HUES48 (cell line): ENCODE data around the gene SNX7.

ENCODE experiments used
- H3K27ac ChIP-seq: one replicate; pipeline ENCODE4 v1.7.0; 2013; ENCODE audit warnings: low read depth, low read length, inconsistent platforms
- H3K27me3 ChIP-seq: 2 replicates; pipeline ENCODE4 v1.6.1; 2013; ENCODE audit warnings: mild to moderate bottlenecking, low read length; ENCODE audit not compliant: control insufficient read depth, insufficient read depth
- H3K36me3 ChIP-seq: 2 replicates; pipeline ENCODE4 v1.6.1; 2013; ENCODE audit warnings: low read length; ENCODE audit not compliant: control insufficient read depth, insufficient read depth
- H3K4me1 ChIP-seq: 2 replicates; pipeline ENCODE4 v1.6.1; 2013; ENCODE audit warnings: mild to moderate bottlenecking, low read length; ENCODE audit not compliant: control insufficient read depth, insufficient read depth
- H3K4me3 ChIP-seq: 2 replicates; pipeline ENCODE4 v1.5.1; 2013; ENCODE audit warnings: mild to moderate bottlenecking, low read depth, low read length
- H3K9ac ChIP-seq: 2 replicates; pipeline ENCODE4 v1.6.1; 2013; ENCODE audit warnings: mild to moderate bottlenecking, low read depth, low read length, moderate library complexity
- H3K9me3 ChIP-seq: 2 replicates; pipeline ENCODE4 v1.6.1; 2013; ENCODE audit warnings: low read length; ENCODE audit not compliant: control insufficient read depth, insufficient read depth

Gene SNX7

GRCh38 chr1:98766255-98766654 is 104.7 kb downstream of the SNX7 start:
- H3K27me3 ChIP-seq: no peaks in the 10 kb centered on the region
- H3K9me3 ChIP-seq: no peaks in the 10 kb centered on the region
- H3K27ac ChIP-seq: no peak overlapping the region
- no peaks in the 10 kb centered on the region for H3K36me3 ChIP-seq
- H3K4me3 ChIP-seq: no peak overlapping the region
- H3K4me1 ChIP-seq: no peaks in the 10 kb centered on the region
- no peak overlapping the region for H3K9ac ChIP-seq

- no peaks in the 10 kb centered on the region for H3K27me3 ChIP-seq
- H3K9ac ChIP-seq: no peak overlapping the region
- H3K36me3 ChIP-seq: no peaks in the 10 kb centered on the region
- H3K4me1 ChIP-seq: no peaks in the 10 kb centered on the region
- H3K9me3 ChIP-seq: no peaks in the 10 kb centered on the region
- H3K4me3 ChIP-seq: no peak overlapping the region
- no peak overlapping the region for H3K27ac ChIP-seq
Observed at GRCh38 chr1:98769162-98769561, 107.6 kb downstream of the SNX7 start.

- no peaks in the 10 kb centered on the region; the same call in 1 of the 2 replicates for H3K9me3 ChIP-seq
- H3K4me3 ChIP-seq: no peak overlapping the region
- no peaks in the 10 kb centered on the region for H3K27me3 ChIP-seq
- no peaks in the 10 kb centered on the region for H3K36me3 ChIP-seq
- H3K27ac ChIP-seq: no peak overlapping the region
- H3K4me1 ChIP-seq: no peaks in the 10 kb centered on the region
- no peak overlapping the region for H3K9ac ChIP-seq
Observed at GRCh38 chr1:98781906-98782305, 120.4 kb downstream of the SNX7 start.

- Histone ChIP-seq H3K27ac (no peak overlapping the region), H3K4me3 (no peak overlapping the region), H3K27me3 (no peaks in the 10 kb centered on the region), H3K9ac (no peak overlapping the region), H3K4me1 (no peaks in the 10 kb centered on the region), H3K9me3 (no peaks in the 10 kb centered on the region; the same call in 1 of the 2 replicates), H3K36me3 (no peaks in the 10 kb centered on the region)
Observed at GRCh38 chr1:98783821-98784220, 122.3 kb downstream of the SNX7 start.

- Histone ChIP-seq H3K9ac (no peak overlapping the region), H3K27me3 (no peaks in the 10 kb centered on the region), H3K27ac (no peak overlapping the region), H3K9me3 (no peaks in the 10 kb centered on the region), H3K4me1 (no peaks in the 10 kb centered on the region), H3K36me3 (no peaks in the 10 kb centered on the region), H3K4me3 (no peak overlapping the region)
Observed at GRCh38 chr1:98791498-98791897, 130.0 kb downstream of the SNX7 start.

GRCh38 chr1:98792123-98792522 is 130.6 kb downstream of the SNX7 start:
- H3K4me1 ChIP-seq: no peaks in the 10 kb centered on the region
- H3K27me3 ChIP-seq: no peaks in the 10 kb centered on the region
- H3K4me3 ChIP-seq: no peak overlapping the region
- H3K9ac ChIP-seq: no peak overlapping the region
- no peak overlapping the region for H3K27ac ChIP-seq
- no peaks in the 10 kb centered on the region for H3K36me3 ChIP-seq
- no peaks in the 10 kb centered on the region for H3K9me3 ChIP-seq

GRCh38 chr1:98793136-98793535 is 131.6 kb downstream of the SNX7 start:
- H3K27ac ChIP-seq: no peak overlapping the region
- H3K36me3 ChIP-seq: no peaks in the 10 kb centered on the region
- H3K27me3 ChIP-seq: no peaks in the 10 kb centered on the region
- no peak overlapping the region for H3K4me3 ChIP-seq
- no peaks in the 10 kb centered on the region for H3K4me1 ChIP-seq
- no peaks in the 10 kb centered on the region for H3K9me3 ChIP-seq
- no peak overlapping the region for H3K9ac ChIP-seq

GRCh38 chr1:98794196-98794886 is 132.8 kb downstream of the SNX7 start:
- no peaks in the 10 kb centered on the region for H3K4me1 ChIP-seq
- no peak overlapping the region for H3K9ac ChIP-seq
- no peaks in the 10 kb centered on the region for H3K27me3 ChIP-seq
- H3K27ac ChIP-seq: no peak overlapping the region
- no peak overlapping the region for H3K4me3 ChIP-seq
- no peaks in the 10 kb centered on the region for H3K36me3 ChIP-seq
- no peaks in the 10 kb centered on the region for H3K9me3 ChIP-seq

- Histone ChIP-seq H3K4me1 (no peaks in the 10 kb centered on the region), H3K9ac (no peak overlapping the region), H3K27ac (no peak overlapping the region), H3K4me3 (no peak overlapping the region), H3K27me3 (no peaks in the 10 kb centered on the region), H3K36me3 (no peaks in the 10 kb centered on the region), H3K9me3 (no peaks in the 10 kb centered on the region)
Observed at GRCh38 chr1:98796049-98796448, 134.5 kb downstream of the SNX7 start.

DNA sequence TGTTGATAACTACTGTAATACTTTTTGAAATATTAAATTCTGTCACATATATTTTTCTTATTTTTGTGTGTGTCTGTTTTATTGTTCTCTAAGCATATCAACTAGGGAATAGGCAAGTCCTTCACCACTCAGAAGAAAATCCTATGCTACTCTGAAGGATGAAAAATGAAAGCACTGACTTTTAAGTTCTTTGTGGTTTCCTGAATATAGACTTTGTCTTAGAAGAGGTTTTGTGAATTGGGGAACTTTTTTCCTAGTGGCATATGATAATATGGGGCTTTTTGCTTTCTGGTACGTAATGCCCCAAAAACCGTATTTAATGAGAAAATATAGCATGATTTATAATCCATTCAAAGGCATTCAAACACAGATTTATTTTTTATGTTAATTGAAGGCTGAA is 136.0 kb downstream of the SNX7 start:
- no peak overlapping the region for H3K27ac ChIP-seq
- H3K9ac ChIP-seq: no peak overlapping the region
- no peak overlapping the region for H3K4me3 ChIP-seq
- no peaks in the 10 kb centered on the region for H3K27me3 ChIP-seq
- no peaks in the 10 kb centered on the region for H3K4me1 ChIP-seq
- H3K36me3 ChIP-seq: no peaks in the 10 kb centered on the region
- H3K9me3 ChIP-seq: no peaks in the 10 kb centered on the region
